GM21526 (cell line): ENCODE measurements around the gene CNKSR1.

Experiments used
- ATAC-seq: cut with Tn5 transposase; IDR thresholded peaks from one replicate; pipeline ENCODE4 v1.9.1; 2021; ENCODE audit warnings: moderate library complexity; ENCODE audit not compliant: unreplicated experiment, low FRiP score

Gene CNKSR1, protein sequence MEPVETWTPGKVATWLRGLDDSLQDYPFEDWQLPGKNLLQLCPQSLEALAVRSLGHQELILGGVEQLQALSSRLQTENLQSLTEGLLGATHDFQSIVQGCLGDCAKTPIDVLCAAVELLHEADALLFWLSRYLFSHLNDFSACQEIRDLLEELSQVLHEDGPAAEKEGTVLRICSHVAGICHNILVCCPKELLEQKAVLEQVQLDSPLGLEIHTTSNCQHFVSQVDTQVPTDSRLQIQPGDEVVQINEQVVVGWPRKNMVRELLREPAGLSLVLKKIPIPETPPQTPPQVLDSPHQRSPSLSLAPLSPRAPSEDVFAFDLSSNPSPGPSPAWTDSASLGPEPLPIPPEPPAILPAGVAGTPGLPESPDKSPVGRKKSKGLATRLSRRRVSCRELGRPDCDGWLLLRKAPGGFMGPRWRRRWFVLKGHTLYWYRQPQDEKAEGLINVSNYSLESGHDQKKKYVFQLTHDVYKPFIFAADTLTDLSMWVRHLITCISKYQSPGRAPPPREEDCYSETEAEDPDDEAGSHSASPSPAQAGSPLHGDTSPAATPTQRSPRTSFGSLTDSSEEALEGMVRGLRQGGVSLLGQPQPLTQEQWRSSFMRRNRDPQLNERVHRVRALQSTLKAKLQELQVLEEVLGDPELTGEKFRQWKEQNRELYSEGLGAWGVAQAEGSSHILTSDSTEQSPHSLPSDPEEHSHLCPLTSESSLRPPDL

DNA sequence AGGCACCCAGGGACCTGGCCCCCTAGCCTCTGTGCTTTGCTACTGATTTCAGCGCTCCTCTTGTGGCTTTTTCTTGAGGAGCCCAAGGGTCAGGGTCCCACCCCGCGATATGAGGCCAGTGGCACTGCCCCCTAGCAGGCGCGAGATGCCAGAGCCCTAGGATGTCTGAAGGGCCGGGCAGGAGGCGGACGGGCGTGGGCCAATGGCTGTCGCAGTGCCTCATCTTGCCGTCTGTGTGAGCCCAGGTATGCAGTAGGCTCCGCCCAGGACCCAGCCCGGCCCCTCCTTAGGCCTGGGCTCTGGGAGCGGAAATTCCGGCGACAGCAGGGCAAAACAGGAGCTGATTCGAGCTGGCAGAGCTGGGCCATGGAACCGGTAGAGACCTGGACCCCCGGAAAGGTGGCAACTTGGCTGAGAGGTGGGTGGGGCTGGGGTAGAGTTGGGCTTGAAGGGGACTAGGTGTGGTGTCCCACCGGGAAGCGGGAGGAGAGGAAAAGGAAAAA, at the start of gene CNKSR1:
CNKSR1 (plus strand) TSS at position 310 of the 503 bp plus-strand sequence; CDS start at position 367, 57 bp downstream.
- ATAC-seq: no peak

DNA sequence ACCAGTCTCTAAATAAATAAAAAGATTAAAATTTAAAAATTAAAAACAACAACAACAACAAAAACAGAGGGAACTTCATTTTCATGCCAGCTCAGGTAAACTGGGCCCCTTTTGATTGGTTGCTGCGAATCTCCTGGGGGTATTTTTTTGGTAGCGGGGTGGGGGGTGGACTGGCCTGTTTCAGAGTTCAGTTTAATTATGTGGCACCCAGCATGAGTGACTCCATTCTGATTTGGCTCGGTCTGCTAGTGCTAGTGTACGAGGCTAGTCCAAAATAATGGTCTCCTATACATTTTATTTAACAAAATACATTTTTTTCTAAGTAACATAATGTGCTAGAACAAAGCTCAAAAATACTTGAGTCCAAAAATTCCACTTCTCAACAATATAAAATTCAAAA, 47.5 kb upstream of the CNKSR1 start:
- ATAC-seq: no peak

DNA sequence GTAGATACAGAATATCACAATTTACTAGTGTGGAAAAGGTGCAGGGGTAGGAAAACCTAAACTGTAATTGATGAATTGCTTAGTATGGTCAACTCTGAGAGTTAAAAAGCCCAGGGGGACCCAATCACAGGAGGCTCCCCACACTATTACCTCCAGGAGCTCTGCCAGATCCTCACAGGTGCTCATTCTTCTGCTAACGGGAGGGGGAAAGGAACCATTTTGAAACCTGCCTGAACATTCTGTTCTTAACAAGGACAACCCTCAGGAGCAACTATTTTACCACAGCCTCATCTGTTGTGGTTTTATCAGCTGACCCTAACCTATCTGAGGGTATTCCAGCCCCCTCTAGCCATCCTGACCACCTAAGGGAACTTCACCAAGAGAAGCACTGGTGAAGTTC, 46.6 kb upstream of the CNKSR1 start:
- no peak for ATAC-seq

DNA sequence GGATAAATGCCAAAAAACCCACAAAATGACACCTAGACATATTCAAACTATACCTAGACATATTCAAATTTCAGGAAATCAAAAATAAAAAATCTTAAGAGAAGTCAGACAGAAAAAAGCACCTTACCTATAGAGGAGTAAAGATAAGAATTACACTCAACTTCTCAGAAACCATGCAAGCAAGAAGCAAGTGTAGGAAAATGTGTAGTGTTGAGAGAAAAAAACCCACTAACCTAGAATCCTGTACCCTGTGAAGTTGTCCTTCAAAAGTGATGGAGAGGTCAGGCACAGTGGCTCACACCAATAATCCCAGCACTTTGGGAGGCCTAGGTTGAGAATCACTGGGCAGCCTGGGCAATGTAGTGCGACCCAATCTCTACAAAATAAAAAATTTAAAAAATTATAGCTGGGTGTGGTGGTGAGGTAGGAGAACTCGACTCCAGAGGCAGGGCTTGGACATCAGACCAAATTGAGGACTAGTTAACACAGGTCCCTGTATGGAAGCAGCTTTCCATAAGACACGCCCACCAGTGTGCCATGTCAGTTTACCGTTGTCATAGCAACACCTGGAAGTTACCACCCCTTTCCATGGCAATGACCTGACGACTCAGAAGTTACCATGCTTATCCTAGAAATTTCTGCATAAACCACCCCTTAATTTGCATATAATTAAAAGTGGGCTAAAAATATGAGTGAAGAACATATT, 45.0 kb upstream of the CNKSR1 start:
- ATAC-seq: no peak

DNA sequence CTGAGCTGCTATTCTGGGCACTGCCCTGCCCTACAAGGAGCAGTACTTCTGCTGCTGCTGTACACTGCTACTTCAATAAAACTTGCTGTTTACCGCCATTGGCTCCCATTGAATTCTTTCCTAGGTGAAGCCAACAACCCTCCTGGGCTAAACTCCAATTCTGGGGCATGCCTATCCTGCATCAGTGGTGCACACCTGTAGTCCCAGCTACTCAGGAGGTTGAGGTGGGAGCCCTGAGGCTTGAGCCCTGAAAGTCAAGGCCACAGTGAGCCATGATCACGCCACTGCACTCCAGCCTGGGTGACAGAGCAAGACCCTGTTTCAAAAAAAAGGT, 44.5 kb upstream of the CNKSR1 start:
- ATAC-seq: no peak

DNA sequence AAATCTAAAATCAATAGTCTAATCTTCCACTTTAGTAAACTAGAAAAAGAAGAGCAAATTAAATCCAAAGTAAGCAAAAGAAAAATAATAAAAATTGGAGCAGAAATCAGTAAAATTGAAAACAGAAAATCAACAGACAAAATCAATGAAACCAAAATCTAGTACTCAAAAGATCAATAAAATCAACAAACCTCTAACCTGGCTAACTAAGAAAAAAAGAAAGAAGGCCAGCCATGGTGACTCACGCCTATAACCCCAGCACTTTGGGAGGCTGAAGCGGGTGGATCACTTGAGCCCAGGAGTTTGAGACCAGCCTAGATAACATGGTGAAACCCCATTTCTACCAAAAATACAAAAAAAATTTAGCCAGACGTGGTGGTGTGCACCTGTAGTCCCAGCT, 42.8 kb upstream of the CNKSR1 start:
- ATAC-seq: no peak

DNA sequence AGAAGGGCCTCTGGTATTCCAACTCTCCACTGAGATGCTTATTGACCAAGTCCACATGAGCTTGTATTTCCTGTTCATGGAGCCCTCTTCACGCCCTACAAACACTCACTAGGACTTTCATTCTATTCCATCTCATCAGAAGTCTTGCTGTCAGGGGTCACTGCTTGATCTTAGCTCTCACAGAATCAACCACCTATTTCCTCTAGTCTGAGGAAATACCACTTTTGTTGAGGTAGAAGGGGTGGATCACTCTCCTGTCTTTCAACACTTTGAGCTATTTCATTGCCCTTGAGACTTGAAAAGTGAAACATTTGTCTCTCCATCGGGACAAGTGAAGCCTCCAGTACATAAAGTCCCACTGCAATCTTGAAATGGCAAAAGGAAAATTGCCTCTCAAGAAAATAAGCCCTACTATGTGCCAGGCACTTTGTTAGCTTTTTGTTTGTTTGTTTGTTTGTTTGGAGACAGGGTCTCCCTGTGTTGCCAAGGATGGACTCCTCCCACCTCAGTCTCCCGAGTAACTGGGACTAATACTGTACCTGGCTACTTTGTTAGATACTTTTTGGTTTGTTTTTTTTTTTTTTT, 38.2 kb upstream of the CNKSR1 start:
- ATAC-seq: no peak

DNA sequence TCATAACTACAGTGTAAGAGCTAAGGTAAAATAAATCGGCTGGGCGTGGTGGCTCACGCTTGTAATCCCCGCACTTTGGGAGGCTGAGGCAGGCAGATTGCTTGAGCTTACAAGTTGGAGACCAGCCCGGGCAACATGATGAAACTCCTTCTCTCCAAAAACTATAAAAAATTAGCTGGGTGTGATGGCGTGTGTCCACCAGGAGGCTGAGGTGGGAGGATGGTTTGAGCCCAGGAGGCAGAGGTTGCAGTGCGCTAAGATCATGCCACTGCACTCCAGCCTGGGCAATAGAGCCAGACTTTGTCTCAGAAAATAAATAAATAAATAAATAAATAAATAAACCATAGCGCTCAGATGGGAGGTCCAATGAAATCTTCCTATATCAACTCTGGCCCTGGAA, 35.1 kb upstream of the CNKSR1 start:
- ATAC-seq: no peak

DNA sequence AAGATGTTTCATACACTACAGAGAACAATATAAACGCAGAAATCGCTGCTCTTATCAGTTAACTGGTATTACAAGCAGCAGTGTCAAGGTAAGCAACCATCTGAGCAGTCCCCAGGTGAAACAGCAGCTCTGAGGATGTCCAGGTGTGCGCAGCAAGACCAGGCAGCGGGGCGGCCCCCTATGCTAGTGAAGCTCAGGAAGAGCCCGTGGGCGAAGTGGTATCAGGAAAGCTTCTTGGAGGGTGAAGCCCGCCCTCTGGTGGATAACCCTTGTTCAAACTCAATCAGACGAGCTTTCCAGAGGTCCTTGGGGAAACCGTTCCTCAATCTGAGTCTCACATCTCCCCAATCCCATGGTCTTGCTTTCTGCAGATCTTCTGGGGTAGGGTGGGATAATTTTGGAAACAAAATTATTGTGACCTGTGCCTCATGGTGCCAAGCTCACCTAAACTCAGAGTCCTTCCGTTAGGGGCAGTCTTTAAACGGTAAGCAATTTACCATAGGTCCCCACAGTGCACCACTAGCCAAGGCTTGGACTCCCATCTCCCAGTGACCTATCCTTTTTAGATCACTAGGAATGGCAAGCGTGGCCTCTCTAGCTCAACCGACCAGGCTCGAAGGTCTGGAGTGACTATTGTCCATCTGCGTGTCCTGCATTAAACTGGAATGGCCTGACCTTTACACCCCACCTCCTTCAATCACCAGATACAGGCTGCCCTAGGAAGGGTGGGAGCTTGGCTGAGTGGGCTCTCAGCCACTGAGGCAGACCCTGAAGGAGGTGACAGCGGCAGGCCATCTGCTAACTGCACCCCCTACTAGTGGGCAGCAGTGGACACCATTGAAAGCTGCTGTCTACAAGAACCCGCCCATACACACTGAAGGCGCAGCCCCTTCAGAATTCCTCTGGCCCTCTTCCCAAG, 32.0 kb upstream of the CNKSR1 start:
- ATAC-seq: no peak

DNA sequence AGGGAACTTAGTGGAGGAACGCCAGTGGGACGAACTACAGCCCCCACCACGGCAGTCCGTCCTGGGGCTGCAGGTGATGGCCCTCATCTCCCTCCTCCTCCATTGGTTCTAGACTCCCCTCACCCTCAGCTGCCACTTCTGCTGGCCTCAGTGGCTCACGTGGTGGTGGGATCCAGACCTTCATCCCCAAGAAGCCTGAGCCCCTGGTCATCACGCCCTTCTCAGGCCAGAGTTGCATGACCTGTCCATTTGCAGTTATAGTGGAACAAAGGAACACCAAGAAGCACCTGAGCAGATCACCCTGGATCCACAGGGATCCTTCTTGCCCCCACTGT, 31.4 kb upstream of the CNKSR1 start:
- no peak for ATAC-seq

DNA sequence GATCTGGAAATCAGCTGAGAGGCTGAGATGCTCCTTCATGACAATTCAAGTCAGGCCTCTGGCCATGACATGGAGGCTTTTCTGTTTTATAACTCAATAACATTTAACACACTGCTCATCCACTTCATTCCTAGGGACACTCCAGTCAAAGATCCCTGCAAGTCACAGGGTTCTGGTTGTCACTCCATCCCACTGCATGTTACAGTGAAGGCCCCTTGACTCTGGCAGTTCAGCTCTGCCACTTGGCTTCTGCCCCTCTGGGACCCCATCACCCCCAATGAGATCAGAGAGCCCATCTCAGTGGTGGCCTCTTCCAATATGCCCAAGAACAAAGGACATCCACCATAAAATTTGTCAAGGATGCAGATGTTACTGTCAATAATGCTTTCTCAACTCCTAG, 28.4 kb upstream of the CNKSR1 start:
- no peak for ATAC-seq

DNA sequence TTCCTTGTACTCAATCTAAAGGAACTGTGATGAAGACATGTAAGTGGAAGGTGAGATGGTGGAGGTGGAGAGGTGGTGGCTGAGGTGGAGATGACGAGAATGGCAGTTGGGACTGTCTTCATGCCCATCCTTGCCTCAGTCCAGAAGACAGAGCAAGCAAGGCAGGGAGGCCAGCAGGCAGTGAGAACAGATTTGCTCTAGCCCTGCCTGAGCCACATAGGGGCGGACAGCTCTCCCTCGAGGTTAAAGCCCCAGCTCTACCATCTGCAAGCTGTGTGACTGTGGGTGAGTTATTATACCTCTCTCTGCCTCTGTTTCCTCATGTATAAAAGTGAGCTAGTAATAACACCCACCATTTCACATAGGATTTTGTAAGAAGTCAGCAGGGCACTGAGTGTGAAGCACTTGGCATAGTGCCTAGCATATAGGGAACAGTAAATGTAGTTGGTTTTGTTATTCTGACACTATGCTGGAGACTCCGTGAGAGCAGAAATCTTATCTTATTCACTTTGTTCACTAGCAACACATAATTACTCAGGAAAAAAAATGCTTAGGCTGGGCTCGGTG, 23.2 kb upstream of the CNKSR1 start:
- no peak for ATAC-seq

DNA sequence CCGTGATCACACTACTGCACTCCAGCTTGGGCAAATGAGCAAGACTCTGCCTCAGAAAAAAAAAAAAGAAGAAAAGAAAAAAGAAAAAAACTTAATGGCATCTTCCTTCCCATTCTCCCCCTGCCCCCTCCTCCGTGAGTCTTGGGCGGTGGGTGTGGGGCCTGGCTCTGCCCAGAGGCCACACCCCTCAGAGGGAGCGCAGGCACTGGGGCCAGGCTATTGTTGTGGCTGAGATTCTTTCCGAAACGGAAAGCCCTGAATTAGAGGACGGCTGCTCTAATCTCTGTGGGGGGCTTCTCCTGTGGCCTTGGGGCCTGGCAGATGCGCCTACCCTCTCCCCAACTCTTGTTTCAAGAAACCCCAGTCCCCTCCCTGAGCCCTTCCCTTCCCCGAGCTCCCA, 22.5 kb upstream of the CNKSR1 start:
- no peak for ATAC-seq

DNA sequence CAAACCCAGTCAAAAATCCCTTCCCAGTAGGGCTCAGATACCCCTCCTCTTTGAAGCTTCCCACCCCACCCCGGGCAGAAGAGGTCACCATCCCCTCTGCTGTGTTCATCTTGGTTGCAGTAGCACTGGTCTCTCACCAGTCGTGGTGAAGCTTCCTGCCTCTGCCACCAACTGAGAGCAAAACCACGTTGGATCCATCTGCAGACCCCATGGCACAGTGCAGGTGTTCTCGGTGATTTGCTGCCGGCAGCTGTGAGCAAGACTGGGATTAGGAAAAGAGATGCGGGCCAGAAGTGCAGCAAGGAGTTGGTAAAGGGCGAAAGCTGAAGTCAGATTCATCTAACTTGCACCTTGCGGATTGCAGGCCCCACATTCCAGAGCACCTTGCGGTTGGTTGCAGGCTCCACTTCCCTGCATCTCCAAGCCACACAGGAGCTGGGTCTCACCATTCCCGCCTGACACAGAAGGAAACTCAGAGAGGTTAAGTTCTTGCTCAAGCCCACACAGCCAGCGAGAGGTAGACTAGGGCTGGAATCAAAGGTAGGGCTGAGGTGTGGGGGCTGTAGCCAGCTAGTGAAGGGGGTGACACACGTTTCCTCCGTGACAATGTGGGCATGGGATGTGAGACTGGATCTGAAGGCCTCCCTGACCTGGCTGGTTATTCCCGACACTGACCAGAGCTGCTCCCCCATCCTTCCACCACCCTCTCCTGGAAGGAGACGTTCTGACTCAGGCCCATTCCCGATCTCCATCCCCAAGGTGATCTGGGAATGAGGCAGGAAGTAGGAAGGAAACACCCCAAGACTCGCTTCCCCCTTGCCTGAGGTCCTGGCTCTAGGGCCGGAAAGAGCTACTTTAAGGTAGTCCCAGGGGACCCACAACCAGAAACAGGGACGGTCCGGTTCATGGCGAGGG, 21.7 kb upstream of the CNKSR1 start:
- no peak for ATAC-seq

DNA sequence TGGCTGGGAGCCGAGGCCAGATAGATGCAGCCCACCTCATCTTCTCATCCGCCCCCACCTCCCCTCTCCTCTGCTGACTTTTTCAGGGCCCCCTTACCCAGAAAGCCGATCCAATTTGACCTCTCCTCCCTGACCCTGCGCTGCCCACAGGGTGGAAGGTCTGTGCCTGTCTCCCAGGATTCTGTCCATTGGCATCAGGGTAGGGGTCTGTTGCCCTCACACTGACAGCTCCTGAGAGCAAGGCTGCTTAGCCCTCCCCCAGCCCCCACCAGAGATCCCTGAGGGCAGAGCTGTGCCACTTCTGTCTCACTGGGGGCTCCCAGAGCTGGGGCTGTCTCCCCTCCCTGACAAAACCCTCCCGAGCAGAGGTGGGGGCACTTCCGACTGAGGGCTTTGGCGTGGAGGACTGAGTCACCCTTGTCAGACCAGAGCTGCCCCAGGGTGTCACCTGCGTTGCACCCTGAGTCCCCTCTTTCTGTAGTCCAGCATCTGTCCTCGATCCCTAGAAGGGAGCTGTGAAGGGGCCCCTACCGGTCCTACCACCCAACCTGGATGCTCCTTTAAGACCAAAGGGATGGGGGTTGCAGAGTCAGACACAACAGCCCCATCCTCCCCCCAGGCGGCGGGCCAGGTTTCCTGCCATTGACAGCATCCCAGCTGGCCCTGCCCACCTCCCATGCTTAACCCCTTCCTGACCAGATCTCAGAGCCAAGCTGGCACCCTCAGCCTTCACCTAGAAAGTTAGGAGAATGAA, 20.8 kb upstream of the CNKSR1 start:
- ATAC-seq: no peak

DNA sequence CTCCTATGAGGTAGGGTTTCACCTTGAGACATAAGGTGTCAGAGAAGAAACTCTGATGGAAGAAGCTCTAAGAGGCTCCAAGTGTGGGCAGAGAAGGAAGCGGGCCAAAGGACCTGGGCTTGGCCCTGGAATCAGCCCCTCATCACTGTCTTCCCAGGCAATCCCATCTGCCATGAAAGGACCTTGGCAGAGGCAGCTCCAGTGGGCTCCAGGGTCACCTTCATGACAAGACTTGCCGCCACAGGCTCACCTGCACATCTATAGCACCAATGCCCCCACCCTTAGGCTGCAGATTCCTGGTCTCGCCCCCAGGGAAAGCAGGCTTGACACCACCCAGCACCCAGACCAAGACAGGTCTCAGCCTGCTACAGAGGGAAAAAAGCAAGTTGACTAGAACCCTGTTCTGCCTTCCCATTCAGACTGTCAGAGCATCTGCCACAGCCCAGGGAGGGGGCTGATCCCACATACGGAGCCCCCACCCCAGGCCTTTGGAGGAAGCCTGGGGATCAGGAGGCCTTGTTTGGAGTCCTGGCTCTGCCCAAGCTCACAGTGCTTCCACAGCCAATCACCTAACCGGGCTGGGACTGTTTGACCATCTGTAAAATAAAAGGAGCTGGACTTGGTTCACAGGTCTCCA, 18.9 kb upstream of the CNKSR1 start:
- ATAC-seq: no peak

DNA sequence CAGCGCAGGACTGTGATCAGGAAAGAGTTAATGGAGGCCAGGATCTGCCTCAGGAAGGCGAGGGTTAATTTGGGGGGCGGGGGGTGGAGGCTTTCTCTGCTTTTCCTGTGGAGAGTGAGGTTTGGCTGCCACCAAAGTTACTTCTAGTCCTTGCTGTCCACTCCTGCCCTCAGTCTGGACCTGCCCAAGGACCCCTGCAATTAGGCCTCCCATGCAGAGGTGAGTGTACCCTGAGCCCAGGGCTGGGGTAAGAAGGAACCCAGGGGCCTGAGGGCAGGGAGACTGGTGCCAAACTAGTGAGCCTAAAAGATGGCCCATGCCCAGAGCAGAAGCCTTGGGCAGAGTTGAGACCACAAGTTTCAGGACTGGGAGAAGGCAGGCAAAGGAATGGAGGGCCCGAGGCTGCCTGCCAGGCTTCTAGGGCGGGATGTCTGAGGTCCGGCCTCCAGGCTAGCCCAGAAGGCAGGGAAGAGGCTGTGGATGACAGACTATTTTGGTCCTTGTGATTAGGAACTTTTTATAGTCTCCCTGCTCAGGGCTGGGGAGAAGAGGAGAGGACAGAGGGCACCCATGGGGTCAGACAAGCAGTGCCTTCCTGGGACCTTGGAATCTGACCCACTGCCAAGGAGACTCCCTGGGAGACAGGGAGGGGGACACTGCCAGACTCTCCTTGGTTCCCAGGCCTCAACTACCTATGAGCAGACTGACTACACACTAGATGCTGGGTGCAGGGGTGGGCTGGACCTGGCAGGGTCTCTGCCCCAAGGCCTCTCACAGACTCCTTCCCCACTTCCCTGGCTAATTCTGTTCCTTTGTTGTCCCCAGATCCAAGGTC, 18.2 kb upstream of the CNKSR1 start, which contains the start of gene FAM110D:
FAM110D (plus strand) TSS at position 172 of the 835 bp plus-strand sequence. CDS start 2,213 bp downstream, outside the sequence.
- no peak for ATAC-seq
